Muscle of arm (tissue), 12 donors: ENCODE data around the gene PCMT1. TPM values are rescaled to one million over a fixed set of nuclear protein-coding genes. Genes with fewer than 3 reads are reported as not detected.
"Not testable (repeated sequence)": the region's sequence is repeated elsewhere in the genome, so short reads cannot be mapped to it uniquely, and the experiment has no call there.

Experiments
- DNase-seq: peaks from one replicate; pipeline ENCODE4 v3.0.0-alpha.2; 2013
- polyA plus RNA-seq, 12 donors: library from polyadenylated mRNA; unstranded; fragments of 120-200 nt; gene quantifications; one replicate each; pipeline ENCODE4 v1.2.1, GENCODE V29; 2013; ENCODE audit not compliant: insufficient read length in 12 of 12

PCMT1 gene
- polyA plus RNA-seq, 12 donors: 58.3 to 96.6 (median 78.1) TPM; not detected in 1

GRCh38 chr6:149783551-149783950, 34.0 kb downstream of the PCMT1 start:
- DNase-seq: no peak

GRCh38 chr6:149806127-149806526, 56.6 kb downstream of the PCMT1 start:
- DNase-seq: no peak

GRCh38 chr6:149809798-149810197, 60.3 kb downstream of the PCMT1 start:
- DNase-seq: no peak

GRCh38 chr6:149813351-149813750, 63.8 kb downstream of the PCMT1 start:
- DNase-seq: no peak

- no peak for DNase-seq
Observed at GRCh38 chr6:149815788-149816187, 66.2 kb downstream of the PCMT1 start.

- DNase-seq: no peak
Observed at GRCh38 chr6:149820506-149820905, 71.0 kb downstream of the PCMT1 start.

GRCh38 chr6:149821492-149821891, 72.0 kb downstream of the PCMT1 start:
- DNase-seq: no peak

GRCh38 chr6:149823013-149823412, 73.5 kb downstream of the PCMT1 start:
- DNase-seq: no peak

GRCh38 chr6:149825292-149825691, 75.8 kb downstream of the PCMT1 start:
- DNase-seq: no peak

- peak; percentile 53 for DNase-seq
Observed at GRCh38 chr6:149830731-149831307, 81.3 kb downstream of the PCMT1 start.

GRCh38 chr6:149831308-149831820, 81.8 kb downstream of the PCMT1 start:
- no peak for DNase-seq

- no peak for DNase-seq
Observed at GRCh38 chr6:149833651-149834050, 84.1 kb downstream of the PCMT1 start.

GRCh38 chr6:149834513-149835481, 85.3 kb downstream of the PCMT1 start:
- peak; percentile 83 for DNase-seq

- DNase-seq: peak; percentile 70
Observed at GRCh38 chr6:149840345-149841075, 91.0 kb downstream of the PCMT1 start.

- no peak for DNase-seq
Observed at GRCh38 chr6:149842331-149842730, 92.8 kb downstream of the PCMT1 start.

GRCh38 chr6:149843051-149843633, 93.6 kb downstream of the PCMT1 start:
- no peak for DNase-seq

- not testable (repeated sequence) for DNase-seq
Observed at GRCh38 chr6:149844036-149844435, 94.5 kb downstream of the PCMT1 start.

- DNase-seq: no peak
Observed at GRCh38 chr6:149844480-149844879, 94.9 kb downstream of the PCMT1 start.

- no peak for DNase-seq
Observed at GRCh38 chr6:149845549-149845948, 96.0 kb downstream of the PCMT1 start.

- no peak for DNase-seq
Observed at GRCh38 chr6:149846321-149846720, 96.8 kb downstream of the PCMT1 start.

GRCh38 chr6:149847939-149848267, 98.4 kb downstream of the PCMT1 start:
- DNase-seq: no peak

- not testable (repeated sequence) for DNase-seq
Observed at GRCh38 chr6:149848343-149848742, 98.8 kb downstream of the PCMT1 start.
